ENCODE results near the gene DYRK3.

DNA sequence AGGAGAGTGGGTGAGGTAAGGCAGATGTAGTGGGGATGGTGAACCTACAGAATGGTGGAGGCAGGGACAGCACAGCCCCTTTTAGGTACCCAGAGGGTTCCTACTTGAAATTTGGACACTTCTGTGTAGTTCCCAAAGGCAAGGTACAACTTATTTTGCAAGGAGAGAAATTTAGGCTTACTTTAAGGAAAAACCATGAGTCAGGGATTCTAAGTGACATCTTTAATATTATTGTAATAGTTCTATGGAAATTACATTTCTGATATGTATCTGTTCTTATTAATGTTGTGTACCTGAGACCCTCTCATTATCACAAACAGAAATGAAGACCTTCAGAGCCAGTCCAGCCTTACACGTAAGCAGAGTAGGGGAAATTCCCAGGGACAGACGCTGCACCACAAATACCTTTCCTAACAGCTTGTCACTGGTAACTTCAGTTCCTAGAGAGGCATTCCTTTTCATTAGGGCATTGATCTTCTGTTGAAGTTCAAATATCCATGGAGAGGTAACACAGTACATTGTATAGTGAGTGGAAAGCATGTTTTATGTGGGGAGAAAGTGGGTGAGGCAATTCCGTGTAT is 7.9 kb downstream of the DYRK3 start:
- TF ChIP-seq POLR2A (IDR thresholded peaks at IDR 0.05): no peak
- TF ChIP-seq, protein P1, sequence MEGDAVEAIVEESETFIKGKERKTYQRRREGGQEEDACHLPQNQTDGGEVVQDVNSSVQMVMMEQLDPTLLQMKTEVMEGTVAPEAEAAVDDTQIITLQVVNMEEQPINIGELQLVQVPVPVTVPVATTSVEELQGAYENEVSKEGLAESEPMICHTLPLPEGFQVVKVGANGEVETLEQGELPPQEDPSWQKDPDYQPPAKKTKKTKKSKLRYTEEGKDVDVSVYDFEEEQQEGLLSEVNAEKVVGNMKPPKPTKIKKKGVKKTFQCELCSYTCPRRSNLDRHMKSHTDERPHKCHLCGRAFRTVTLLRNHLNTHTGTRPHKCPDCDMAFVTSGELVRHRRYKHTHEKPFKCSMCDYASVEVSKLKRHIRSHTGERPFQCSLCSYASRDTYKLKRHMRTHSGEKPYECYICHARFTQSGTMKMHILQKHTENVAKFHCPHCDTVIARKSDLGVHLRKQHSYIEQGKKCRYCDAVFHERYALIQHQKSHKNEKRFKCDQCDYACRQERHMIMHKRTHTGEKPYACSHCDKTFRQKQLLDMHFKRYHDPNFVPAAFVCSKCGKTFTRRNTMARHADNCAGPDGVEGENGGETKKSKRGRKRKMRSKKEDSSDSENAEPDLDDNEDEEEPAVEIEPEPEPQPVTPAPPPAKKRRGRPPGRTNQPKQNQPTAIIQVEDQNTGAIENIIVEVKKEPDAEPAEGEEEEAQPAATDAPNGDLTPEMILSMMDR (IDR thresholded peaks at IDR 0.05): no peak
